Left ventricle myocardium inferior (tissue), 1 donor: ENCODE measurements around the gene SPON1. TPM values are rescaled to one million over a fixed set of nuclear protein-coding genes. Genes with fewer than 3 reads are reported as not detected.
A peak's percentile ranks its signal among the peaks of the same experiment; 100 is the strongest.

ENCODE experiments used
- DNase-seq: peaks from one replicate; pipeline ENCODE4 v3.0.0-alpha.2; 2020
- H3K27ac ChIP-seq: fragments of 200-600 bp; replicated peaks from 2 replicates; pipeline ENCODE4 v1.8.0; 2021
- H3K27me3 ChIP-seq: fragments of 200-600 bp; 2 replicates; pipeline ENCODE4 v1.8.0; 2021; ENCODE audit warnings: low read depth
- H3K36me3 ChIP-seq: fragments of 200-600 bp; 2 replicates; pipeline ENCODE4 v1.8.0; 2021
- H3K4me1 ChIP-seq: fragments of 200-600 bp; 2 replicates; pipeline ENCODE4 v1.8.0; 2021
- H3K4me3 ChIP-seq: fragments of 200-600 bp; 2 replicates; pipeline ENCODE4 v1.8.0; 2021; ENCODE audit warnings: mild to moderate bottlenecking, moderate library complexity
- H3K9me3 ChIP-seq: fragments of 200-600 bp; replicated peaks from 2 replicates; pipeline ENCODE4 v1.8.0; 2021
- CTCF ChIP-seq: fragments of 200-600 bp; IDR thresholded peaks from 2 replicates; pipeline ENCODE4 v1.8.0; 2021; ENCODE audit warnings: antibody characterized with exemption, mild to moderate bottlenecking, borderline replicate concordance
- intact Hi-C: fragments of 100-400 bp; cut with micrococcal nuclease; formaldehyde crosslinking; loops from one replicate; pipeline ENCODE4 v1.11.0; 2022
- total RNA-seq: library from RNA; stranded (reverse); fragmentation: NEBNext Ultra II Directional; extraction: Animal tissue kit (Norgen Biotek cat#: 25700); gene quantifications from one replicate; pipeline ENCODE4 v1.2.1, GENCODE V29; 2021
- donor health status: DM: no; HTN: yes; CAD: no; lungs with severe emphysema.

Gene SPON1
- total RNA-seq, 1 donor from 2014 or later, result 9.4 TPM

- intact Hi-C loops, result loop anchor here (10.0 kb wide), 1 partner anchor 49 kb away; the partner anchor contains the start of gene RRAS2
- H3K4me3 ChIP-seq, result no peak overlapping the region
- no peak for DNase-seq
- H3K9me3 ChIP-seq, result no peaks in the 10 kb centered on the region
- H3K27ac ChIP-seq, result no peak overlapping the region
- no peaks in the 10 kb centered on the region for H3K27me3 ChIP-seq
- H3K4me1 ChIP-seq, result peaks cover 48% of the 10 kb centered on the region
- no peak for TF ChIP-seq CTCF
- H3K36me3 ChIP-seq, result no peaks in the 10 kb centered on the region
Observed at GRCh38 chr11:14305649-14306048, 343.1 kb downstream of the SPON1 start.

- intact Hi-C loops, result loop anchor here (10.0 kb wide), 1 partner anchor 48 kb away; the partner anchor contains the start of gene RRAS2
- Histone ChIP-seq H3K36me3 (no peaks in the 10 kb centered on the region), H3K9me3 (no peaks in the 10 kb centered on the region), H3K4me3 (no peak overlapping the region), H3K27ac (no peak overlapping the region), H3K27me3 (no peaks in the 10 kb centered on the region), H3K4me1 (peaks cover 45% of the 10 kb centered on the region)
- no peak for TF ChIP-seq CTCF
- DNase-seq, result no peak
Observed at GRCh38 chr11:14306481-14306880, 344.0 kb downstream of the SPON1 start.

- Histone ChIP-seq H3K9me3 (no peaks in the 10 kb centered on the region), H3K4me1 (peaks cover 51% of the 10 kb centered on the region)
- intact Hi-C loops, result loop anchor here (10.0 kb wide), 1 partner anchor 46 kb away; the partner anchor contains the start of gene RRAS2
Observed at GRCh38 chr11:14308114-14308896, 345.8 kb downstream of the SPON1 start.

GRCh38 chr11:14308897-14309387 is 346.4 kb downstream of the SPON1 start:
- intact Hi-C loops, result loop anchor here (10.0 kb wide), 1 partner anchor 46 kb away; the partner anchor contains the start of gene RRAS2
- DNase-seq, result no peak
- Histone ChIP-seq H3K9me3 (no peaks in the 10 kb centered on the region), H3K27ac (no peak overlapping the region), H3K4me1 (peaks cover 58% of the 10 kb centered on the region), H3K36me3 (no peaks in the 10 kb centered on the region), H3K27me3 (no peaks in the 10 kb centered on the region), H3K4me3 (no peak overlapping the region)
- no peak for TF ChIP-seq CTCF

More at GRCh38 chr11:14308114-14308896, 345.8 kb downstream of the SPON1 start:
- Histone ChIP-seq H3K4me3 (no peak overlapping the region), H3K27ac (no peak overlapping the region), H3K27me3 (no peaks in the 10 kb centered on the region), H3K36me3 (no peaks in the 10 kb centered on the region)
- no peak for DNase-seq
- TF ChIP-seq CTCF, result peak; percentile 62

GRCh38 chr11:14309425-14310192 is 347.1 kb downstream of the SPON1 start:
- H3K27ac ChIP-seq, result no peak overlapping the region
- H3K4me3 ChIP-seq, result no peak overlapping the region
- intact Hi-C loops, result loop anchor here (10.0 kb wide), 1 partner anchor 45 kb away; the partner anchor contains the start of gene RRAS2
- H3K36me3 ChIP-seq, result no peaks in the 10 kb centered on the region
- no peaks in the 10 kb centered on the region for H3K27me3 ChIP-seq
- peaks cover 54% of the 10 kb centered on the region for H3K4me1 ChIP-seq
- no peak for DNase-seq
- no peaks in the 10 kb centered on the region for H3K9me3 ChIP-seq
- TF ChIP-seq CTCF, result no peak
